H1 (cell line): Measurements from ENCODE around the gene APBB1.

Source experiments
- CEBPB ChIP-seq: IDR thresholded peaks from 2 replicates; pipeline ENCODE4 v1.6.1; 2012; ENCODE audit warnings: low read depth, low read length
- EP300 ChIP-seq, 2 experiments: IDR thresholded peaks; 1 replicate in 1 of 2; 2 replicates in 1 of 2; pipeline ENCODE4 v1.6.1; 2011 to 2012; ENCODE audit warnings: low read depth in 2 of 2, low read length in 2 of 2, mild to moderate bottlenecking in 2 of 2, borderline replicate concordance in 1 of 2, inconsistent platforms in 1 of 2, moderate library complexity in 1 of 2
- EZH2 ChIP-seq: fragments of 200-600 bp; sonication (generic); IDR thresholded peaks from 2 replicates; pipeline ENCODE4 v1.7.1; 2012; ENCODE audit warnings: low read depth, mild to moderate bottlenecking, moderate library complexity, low read length, inconsistent platforms; ENCODE audit not compliant: severe bottlenecking
- FOSL1 ChIP-seq: IDR thresholded peaks from 2 replicates; pipeline ENCODE4 v1.6.1; 2011; ENCODE audit warnings: mild to moderate bottlenecking, low read depth, low read length, moderate library complexity; ENCODE audit not compliant: insufficient read depth
- GABPA ChIP-seq: IDR thresholded peaks from 2 replicates; pipeline ENCODE4 v1.6.1; 2011; ENCODE audit warnings: mild to moderate bottlenecking, low read length, moderate library complexity, borderline replicate concordance; ENCODE audit not compliant: insufficient read depth
- KDM1A ChIP-seq: fragments of 200-600, 300-600 bp; sonication (generic); IDR thresholded peaks from 2 replicates; pipeline ENCODE4 v1.7.1; 2016; ENCODE audit warnings: mild to moderate bottlenecking, low read length, borderline replicate concordance
- MAFK ChIP-seq: IDR thresholded peaks from 2 replicates; pipeline ENCODE4 v1.6.1; 2012; ENCODE audit warnings: low read depth, mild to moderate bottlenecking, improper control_type of control experiment, low read length
- POLR2A ChIP-seq, 2 experiments: IDR thresholded peaks; 1 replicate in 1 of 2; 2 replicates in 1 of 2; pipeline ENCODE4 v1.6.1; 2011; ENCODE audit warnings: low read depth in 2 of 2, low read length in 2 of 2, mild to moderate bottlenecking in 2 of 2; ENCODE audit errors: control extremely low read depth in 1 of 2
- YY1 ChIP-seq: IDR thresholded peaks from 2 replicates; pipeline ENCODE4 v1.6.1; 2011; ENCODE audit warnings: low read depth, mild to moderate bottlenecking, low read length
- TF ChIP-seq, protein P1 (sequence below), 3 experiments: IDR thresholded peaks; 1 replicate in 2 of 3; 2 replicates in 1 of 3; pipeline versions ENCODE4 v1.5.1 to v1.6.1; 2011; ENCODE audit warnings: low read length in 3 of 3, mild to moderate bottlenecking in 3 of 3, inconsistent platforms in 2 of 3, low read depth in 1 of 3, moderate library complexity in 1 of 3; ENCODE audit not compliant: insufficient read depth in 1 of 3; ENCODE audit errors: control extremely low read depth in 1 of 3
- TF ChIP-seq, protein P2 (sequence below): IDR thresholded peaks from 2 replicates; pipeline ENCODE4 v1.6.1; 2012; ENCODE audit warnings: inconsistent platforms

DNA sequence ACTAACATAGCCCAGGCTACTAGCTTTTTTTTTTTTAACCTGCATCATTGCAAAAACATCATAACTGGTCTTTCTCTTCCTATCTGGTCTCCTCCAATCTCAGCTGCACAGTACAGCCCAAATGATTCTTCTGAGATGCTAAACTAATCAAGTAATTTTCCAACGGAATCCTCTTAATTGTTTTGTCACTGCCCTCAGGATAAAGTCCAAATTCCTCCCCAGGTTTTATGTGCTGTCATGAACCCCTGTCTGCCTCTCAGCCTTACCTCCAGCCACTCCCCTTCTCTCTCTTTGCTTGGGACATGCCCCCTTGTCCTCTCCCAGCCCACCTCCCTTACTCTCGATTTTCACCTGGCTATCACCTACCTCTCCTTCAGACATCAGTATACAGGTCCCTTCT is 12.5 kb downstream of the APBB1 start:
- TF ChIP-seq KDM1A = no peak
- TF ChIP-seq, protein P1, sequence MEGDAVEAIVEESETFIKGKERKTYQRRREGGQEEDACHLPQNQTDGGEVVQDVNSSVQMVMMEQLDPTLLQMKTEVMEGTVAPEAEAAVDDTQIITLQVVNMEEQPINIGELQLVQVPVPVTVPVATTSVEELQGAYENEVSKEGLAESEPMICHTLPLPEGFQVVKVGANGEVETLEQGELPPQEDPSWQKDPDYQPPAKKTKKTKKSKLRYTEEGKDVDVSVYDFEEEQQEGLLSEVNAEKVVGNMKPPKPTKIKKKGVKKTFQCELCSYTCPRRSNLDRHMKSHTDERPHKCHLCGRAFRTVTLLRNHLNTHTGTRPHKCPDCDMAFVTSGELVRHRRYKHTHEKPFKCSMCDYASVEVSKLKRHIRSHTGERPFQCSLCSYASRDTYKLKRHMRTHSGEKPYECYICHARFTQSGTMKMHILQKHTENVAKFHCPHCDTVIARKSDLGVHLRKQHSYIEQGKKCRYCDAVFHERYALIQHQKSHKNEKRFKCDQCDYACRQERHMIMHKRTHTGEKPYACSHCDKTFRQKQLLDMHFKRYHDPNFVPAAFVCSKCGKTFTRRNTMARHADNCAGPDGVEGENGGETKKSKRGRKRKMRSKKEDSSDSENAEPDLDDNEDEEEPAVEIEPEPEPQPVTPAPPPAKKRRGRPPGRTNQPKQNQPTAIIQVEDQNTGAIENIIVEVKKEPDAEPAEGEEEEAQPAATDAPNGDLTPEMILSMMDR (IDR thresholded peaks at IDR 0.05; ENCODE audit: control extremely low read depth in 1 of 3, insufficient read depth in 1 of 3, low read depth in 1 of 3, low read length in 3 of 3) = no peak
- TF ChIP-seq CEBPB = no peak
- TF ChIP-seq YY1 = no peak
- TF ChIP-seq FOSL1 = no peak
- no peak for TF ChIP-seq POLR2A (IDR thresholded peaks at IDR 0.05; ENCODE audit: control extremely low read depth in 1 of 2, low read depth in 2 of 2, low read length in 2 of 2)
- TF ChIP-seq EZH2 = no peak
- no peak for TF ChIP-seq MAFK
- no peak for TF ChIP-seq GABPA
- TF ChIP-seq EP300 (IDR thresholded peaks at IDR 0.05; ENCODE audit: borderline replicate concordance in 1 of 2, low read depth in 2 of 2, low read length in 2 of 2) = no peak
- TF ChIP-seq, protein P2, sequence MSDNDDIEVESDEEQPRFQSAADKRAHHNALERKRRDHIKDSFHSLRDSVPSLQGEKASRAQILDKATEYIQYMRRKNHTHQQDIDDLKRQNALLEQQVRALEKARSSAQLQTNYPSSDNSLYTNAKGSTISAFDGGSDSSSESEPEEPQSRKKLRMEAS = no peak
